ENCODE data around the gene NFIX.
"Not testable (repeated sequence)": the region's sequence is repeated elsewhere in the genome, so short reads cannot be mapped to it uniquely, and the experiment has no call there.

NFIX gene

DNA sequence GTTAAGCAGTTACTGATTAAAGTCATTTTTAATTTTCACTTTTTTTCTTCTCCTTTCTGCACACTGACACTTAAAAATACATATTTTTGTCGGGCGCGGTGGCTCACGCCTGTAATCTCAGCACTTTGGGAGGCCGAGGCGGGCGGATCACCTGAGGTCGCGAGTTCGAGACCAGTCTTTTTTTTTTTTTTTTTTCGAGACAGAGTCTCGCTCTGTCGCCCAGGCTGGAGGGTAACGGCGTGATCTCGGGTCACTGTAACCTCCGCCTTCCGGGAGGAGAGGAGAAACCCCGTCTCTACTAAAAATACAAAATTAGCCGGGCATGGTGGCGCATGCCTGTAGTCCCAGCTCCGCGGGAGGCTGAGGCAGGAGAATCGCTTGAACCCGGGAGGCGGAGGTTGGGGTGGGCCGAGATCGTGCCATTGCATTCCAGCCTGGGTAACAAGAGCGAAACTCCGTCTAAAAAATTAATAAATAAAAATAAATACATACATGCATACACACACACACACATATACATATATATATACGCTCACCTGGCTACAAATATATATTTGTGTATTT lies 37.8 kb upstream of the NFIX start:
- DNase-seq (ENCODE audit: low read depth), result not testable (repeated sequence)

- DNase-seq (ENCODE audit: low read depth), result no peak
Observed at GRCh38 chr19:12959481-12959880, 35.8 kb upstream of the NFIX start.

GRCh38 chr19:12965017-12965811 lies 30.1 kb upstream of the NFIX start:
- DNase-seq (ENCODE audit: low read depth), result peak; percentile 48

DNA sequence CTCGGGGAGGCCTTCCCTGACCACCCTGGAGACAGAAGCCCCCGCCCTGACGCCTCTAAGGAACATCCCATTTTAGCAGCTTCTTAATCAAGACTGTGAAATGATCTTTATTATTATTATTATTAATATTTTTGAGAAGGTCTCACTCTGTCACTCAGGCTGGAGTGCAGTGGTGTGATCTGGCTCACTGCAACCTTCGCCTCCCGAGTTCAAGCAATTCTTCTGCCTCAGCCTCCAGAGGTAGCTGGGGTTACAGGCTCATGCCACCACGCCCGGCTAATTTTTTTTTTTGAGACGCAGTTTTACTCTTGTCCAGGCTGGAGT lies 29.5 kb upstream of the NFIX start:
- DNase-seq (ENCODE audit: low read depth), result no peak

GRCh38 chr19:12967907-12968306 lies 27.4 kb upstream of the NFIX start:
- no peak for DNase-seq (ENCODE audit: low read depth)

DNA sequence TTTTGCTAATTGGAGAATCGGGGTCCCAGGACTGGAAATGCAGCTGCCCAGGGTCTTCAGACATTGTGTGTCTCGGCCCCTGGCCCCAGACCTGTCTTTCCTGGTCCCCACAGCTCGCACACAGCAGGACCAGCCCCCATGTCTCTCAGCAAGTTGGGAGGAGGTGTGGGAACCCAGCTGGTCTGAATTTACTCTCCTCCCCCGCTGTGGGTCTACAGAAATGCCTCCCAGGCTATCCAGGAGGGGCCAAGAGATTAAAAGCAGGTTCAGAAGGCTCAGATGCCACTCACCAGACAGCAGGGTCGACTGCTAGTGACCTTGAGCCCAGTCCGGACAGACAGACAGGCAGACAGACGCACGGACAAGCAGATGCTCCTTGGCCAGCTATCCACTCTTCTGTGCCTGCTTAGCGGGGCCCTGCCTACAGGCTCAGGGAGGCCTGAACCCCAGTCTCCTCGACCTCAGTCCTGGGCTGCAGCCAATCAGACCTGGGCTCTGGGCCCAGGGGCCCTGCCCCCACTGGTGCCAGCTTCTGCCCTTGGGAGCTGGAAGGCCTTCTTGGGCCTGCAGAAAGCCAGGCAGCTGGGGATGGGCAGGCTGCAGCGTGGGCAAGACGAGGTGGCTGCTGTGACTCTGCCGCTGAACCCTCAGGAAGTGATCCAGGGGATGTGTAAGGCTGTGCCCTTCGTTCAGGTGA lies 25.8 kb upstream of the NFIX start, which contains the start of gene DAND5:
Gene DAND5 (plus strand): TSS at position 285 of the 697 bp plus-strand sequence. CDS start 85 bp downstream, at position 370.
- peak; percentile 44 for DNase-seq (ENCODE audit: low read depth)

- no peak for DNase-seq (ENCODE audit: low read depth)
Observed at GRCh38 chr19:12970070-12970820, 25.0 kb upstream of the NFIX start.

DNA sequence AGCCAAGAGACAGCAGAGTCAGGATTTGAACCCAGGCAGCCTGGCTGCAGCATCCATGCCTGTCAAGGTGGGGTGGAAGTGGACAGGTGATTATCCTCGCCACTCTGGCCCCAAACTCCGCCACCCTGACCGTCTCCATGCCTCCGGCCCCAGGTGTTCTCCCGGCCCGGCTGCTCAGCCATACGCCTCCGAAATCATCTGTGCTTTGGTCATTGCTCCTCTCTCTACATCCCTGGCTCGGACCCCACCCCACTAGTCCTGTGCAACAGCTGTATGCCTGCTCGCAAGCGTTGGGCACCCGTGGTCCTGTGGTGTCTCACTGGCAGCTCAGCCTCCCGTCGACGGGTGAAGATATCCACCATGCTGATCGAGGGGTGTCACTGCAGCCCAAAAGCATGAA lies 22.0 kb upstream of the NFIX start:
- no peak for DNase-seq (ENCODE audit: low read depth)

- DNase-seq (ENCODE audit: low read depth), result no peak
Observed at GRCh38 chr19:12974301-12975220, 20.7 kb upstream of the NFIX start.

- DNase-seq (ENCODE audit: low read depth), result no peak
Observed at GRCh38 chr19:12975221-12975741, 20.0 kb upstream of the NFIX start.

- DNase-seq (ENCODE audit: low read depth), result not testable (repeated sequence)
Observed at GRCh38 chr19:12976109-12976508, 19.2 kb upstream of the NFIX start.

GRCh38 chr19:12979974-12980373 lies 15.3 kb upstream of the NFIX start:
- DNase-seq (ENCODE audit: low read depth), result no peak

- no peak for DNase-seq (ENCODE audit: low read depth)
Observed at GRCh38 chr19:12982648-12983047, 12.6 kb upstream of the NFIX start.

DNA sequence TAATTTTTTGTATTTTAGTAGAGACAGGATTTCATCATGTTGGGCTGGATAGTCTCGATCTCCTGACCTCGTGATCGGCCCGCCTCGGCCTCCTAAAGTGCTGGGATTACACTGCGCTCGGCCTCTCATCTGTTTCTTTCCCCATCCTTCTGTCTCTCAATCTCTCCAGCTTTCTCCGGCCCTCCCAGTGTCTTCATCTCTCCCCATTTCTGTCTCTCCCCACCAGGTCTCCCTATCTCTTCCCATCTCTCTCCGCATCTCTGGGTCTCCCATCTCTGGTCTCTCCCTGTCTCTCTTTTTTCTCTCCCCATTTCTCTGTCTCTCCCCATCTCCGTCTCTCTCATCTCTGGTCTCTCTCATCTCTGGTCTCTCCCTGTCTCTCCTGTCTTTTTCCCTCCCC lies 12.2 kb upstream of the NFIX start:
- no peak for DNase-seq (ENCODE audit: low read depth)

- DNase-seq (ENCODE audit: low read depth), result peak; percentile 77
Observed at GRCh38 chr19:12983542-12984142, 11.6 kb upstream of the NFIX start.

GRCh38 chr19:12984143-12984627 lies 11.1 kb upstream of the NFIX start:
- DNase-seq (ENCODE audit: low read depth), result no peak

DNA sequence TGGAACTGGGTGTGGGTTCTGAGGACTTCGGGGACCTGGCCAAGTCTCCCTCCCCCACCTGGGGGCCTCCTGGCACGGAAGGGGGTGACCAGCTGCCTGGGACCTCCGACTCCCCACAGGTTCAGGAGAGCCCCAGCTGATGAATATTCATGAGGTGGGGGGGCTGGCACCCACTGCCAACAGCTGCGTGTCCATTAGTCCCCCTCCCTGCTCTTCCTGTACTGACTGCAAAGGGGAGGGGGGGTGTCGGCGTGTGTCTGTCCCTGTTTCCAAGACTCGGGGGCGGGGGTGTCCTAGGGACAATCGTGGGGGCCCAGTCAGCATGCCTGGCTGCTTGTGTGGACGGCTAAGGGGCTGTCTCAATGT lies 10.6 kb upstream of the NFIX start:
- no peak for DNase-seq (ENCODE audit: low read depth)

DNA sequence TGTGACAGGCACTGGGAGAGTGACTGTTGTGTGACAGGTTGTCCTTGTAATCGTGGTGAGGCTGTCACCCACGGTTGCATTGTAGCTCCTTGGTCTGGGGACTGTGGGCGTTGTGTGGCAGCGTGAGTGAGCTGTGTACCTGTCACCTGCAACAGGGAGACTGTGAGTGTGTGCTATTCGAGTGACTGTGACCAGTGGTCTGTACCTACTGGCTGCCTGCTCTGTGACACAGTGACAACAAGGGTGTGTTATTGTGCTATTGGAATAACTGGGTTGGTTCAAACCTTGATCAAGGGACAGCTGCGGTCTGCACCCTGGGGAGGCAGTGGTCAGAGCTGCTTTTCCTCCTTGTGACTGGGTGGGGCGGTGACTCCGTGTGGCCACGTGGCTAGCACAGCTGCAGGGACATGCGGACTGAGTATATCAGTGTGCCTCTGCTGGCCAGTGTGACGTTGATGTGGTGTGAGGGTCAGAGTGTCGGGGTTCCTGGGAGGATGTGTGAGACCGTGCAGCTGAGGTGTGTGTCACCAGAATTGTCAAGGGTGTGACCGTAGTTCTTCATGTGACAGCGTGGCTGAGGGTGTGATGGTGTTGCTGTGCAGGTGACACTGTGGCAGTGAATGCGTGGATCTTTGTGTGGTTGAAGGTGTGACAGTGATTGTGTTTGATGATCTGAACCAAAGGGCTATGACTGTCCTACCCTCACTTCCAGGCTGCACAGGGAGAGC lies 10.1 kb upstream of the NFIX start:
- DNase-seq (ENCODE audit: low read depth), result peak; percentile 67

DNA sequence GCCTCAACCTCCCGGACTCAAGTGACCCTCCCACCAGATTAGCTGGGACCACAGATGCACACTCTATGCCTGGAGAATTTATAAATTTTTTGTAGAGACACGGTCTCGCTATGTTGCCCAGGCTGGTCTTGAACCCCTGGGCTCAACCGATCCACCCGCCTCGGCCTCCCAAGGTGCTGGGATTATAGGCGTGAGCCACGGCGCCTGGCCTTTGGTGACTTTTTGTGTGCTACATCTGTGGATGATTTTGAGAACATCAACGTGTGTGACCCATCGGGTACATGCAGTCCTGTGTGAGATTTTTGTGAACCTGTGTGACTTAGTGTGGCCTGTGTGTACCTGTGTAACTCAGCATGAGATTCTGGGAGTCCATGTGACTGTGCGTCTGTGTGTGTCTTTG lies 8.5 kb upstream of the NFIX start:
- DNase-seq (ENCODE audit: low read depth), result no peak

- no peak for DNase-seq (ENCODE audit: low read depth)
Observed at GRCh38 chr19:12987190-12987589, 8.1 kb upstream of the NFIX start.

All from fibroblast of gingiva (primary cell).